MCF 10A (cell line): ENCODE measurements around the gene STK33. TPM values are rescaled to one million over a fixed set of nuclear protein-coding genes. Genes with fewer than 3 reads are reported as not detected.
"Not testable (repeated sequence)": the region's sequence is repeated elsewhere in the genome, so short reads cannot be mapped to it uniquely, and the experiment has no call there.

Experiments used
- BruUV-seq: library from RNA; stranded (reverse); fragments of 400-500 nt; replicated peaks from 2 replicates; lab custom pipeline; 2021; lab: Mats Ljungman, UMichigan
- CTCF ChIA-PET: fragments of 300-600 bp; sonication (Branson Sonifier 250); formaldehyde crosslinking; extraction: SDS; loops from one replicate; lab custom pipeline; 2021; ENCODE audit warnings: antibody characterized with exemption, inconsistent platforms; lab: Yijun Ruan, JAX
- POLR2A ChIA-PET: fragments of 300-600, 350-650 bp; sonication (Branson Sonifier 250); formaldehyde crosslinking; extraction: SDS; loops from one replicate; lab custom pipeline; 2020; ENCODE audit warnings: antibody characterized with exemption, inconsistent platforms; lab: Yijun Ruan, JAX
- DNase-seq: peaks from one replicate; pipeline ENCODE4 v3.0.0-alpha.2; 2018; ENCODE audit not compliant: unreplicated experiment
- H3K27ac Mint-ChIP-seq: one replicate; pipeline ENCODE4 v1.8.0; 2022; ENCODE audit warnings: mild to moderate bottlenecking, low read depth, mixed read lengths; ENCODE audit not compliant: unreplicated experiment
- H3K27me3 Mint-ChIP-seq: one replicate; pipeline ENCODE4 v1.8.0; 2022; ENCODE audit warnings: mixed read lengths; ENCODE audit not compliant: insufficient read depth, unreplicated experiment
- H3K36me3 Mint-ChIP-seq: one replicate; pipeline ENCODE4 v1.8.0; 2022; ENCODE audit warnings: mild to moderate bottlenecking, moderate library complexity, mixed read lengths; ENCODE audit not compliant: insufficient read depth, unreplicated experiment
- H3K4me1 Mint-ChIP-seq: one replicate; pipeline ENCODE4 v1.8.0; 2022; ENCODE audit warnings: mixed read lengths; ENCODE audit not compliant: insufficient read depth, unreplicated experiment
- H3K4me3 Mint-ChIP-seq: one replicate; pipeline ENCODE4 v1.8.0; 2022; ENCODE audit warnings: mild to moderate bottlenecking, moderate library complexity, mixed read lengths; ENCODE audit not compliant: unreplicated experiment
- H3K9me3 Mint-ChIP-seq: one replicate; pipeline ENCODE4 v1.8.0; 2022; ENCODE audit warnings: mixed read lengths; ENCODE audit not compliant: unreplicated experiment
- CTCF ChIP-seq: fragments of 200-600 bp; IDR thresholded peaks from one replicate; pipeline ENCODE4 v1.8.0; 2022; ENCODE audit warnings: antibody characterized with exemption, mild to moderate bottlenecking; ENCODE audit not compliant: unreplicated experiment
- intact Hi-C: fragments of 100-400 bp; cut with micrococcal nuclease; formaldehyde crosslinking; loops from 2 replicates; pipeline ENCODE4 v1.14.1; 2022
- total RNA-seq: library from RNA; stranded (reverse); gene quantifications from 2 replicates; pipeline ENCODE4 v1.2.3, GENCODE V29; 2022

STK33 gene
- total RNA-seq, 1 experiment from 2014 or later: 0.58 TPM

- POLR2A ChIA-PET: no interaction called here
- CTCF ChIA-PET: no interaction called here
- Mint-ChIP-seq H3K27ac (no peak overlapping the region), H3K36me3 (no peaks in the 10 kb centered on the region), H3K9me3 (no peaks in the 10 kb centered on the region), H3K27me3 (peaks cover 67% of the 10 kb centered on the region), H3K4me1 (no peaks in the 10 kb centered on the region), H3K4me3 (no peak overlapping the region)
- intact Hi-C loops: no loop called here
- TF ChIP-seq CTCF: no peak
- no TSS peak for BruUV-seq
- no peak for DNase-seq
Observed at GRCh38 chr11:8477151-8477550, 116.9 kb downstream of the STK33 start.

- H3K27me3 Mint-ChIP-seq: peaks cover 39% of the 10 kb centered on the region
- DNase-seq, H3K9me3 Mint-ChIP-seq, H3K4me3 Mint-ChIP-seq, BruUV-seq, H3K36me3 Mint-ChIP-seq, CTCF ChIA-PET, intact Hi-C loops, H3K4me1 Mint-ChIP-seq, H3K27ac Mint-ChIP-seq, POLR2A ChIA-PET: not testable (repeated sequence)
Observed at GRCh38 chr11:8467806-8468205, 126.2 kb downstream of the STK33 start.

DNA sequence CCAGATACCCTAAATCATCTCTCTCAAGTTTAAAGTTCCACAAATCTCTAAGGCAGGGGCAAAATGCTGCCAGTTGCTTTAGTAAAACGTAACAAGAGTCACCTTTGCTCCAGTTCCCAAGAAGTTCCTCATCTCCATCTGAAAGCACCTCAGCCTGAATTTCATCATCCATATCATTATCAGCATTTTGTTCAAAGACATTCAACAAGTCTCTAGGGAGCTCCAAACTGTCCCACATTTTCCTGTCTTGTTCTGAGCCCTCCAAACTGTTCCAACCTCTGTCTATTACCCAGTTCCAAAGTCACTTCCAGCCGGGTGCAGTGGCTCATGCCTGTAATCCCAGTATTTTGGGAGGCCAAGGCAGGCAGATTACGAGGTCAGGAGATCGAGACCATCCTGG lies 126.7 kb downstream of the STK33 start:
- DNase-seq, H3K4me3 Mint-ChIP-seq, CTCF ChIA-PET, POLR2A ChIA-PET, H3K27ac Mint-ChIP-seq, BruUV-seq, H3K36me3 Mint-ChIP-seq, intact Hi-C loops, H3K4me1 Mint-ChIP-seq, H3K9me3 Mint-ChIP-seq: not testable (repeated sequence)
- H3K27me3 Mint-ChIP-seq: peaks cover 39% of the 10 kb centered on the region

GRCh38 chr11:8466884-8467283 lies 127.1 kb downstream of the STK33 start:
- H3K27me3 Mint-ChIP-seq: peaks cover 43% of the 10 kb centered on the region
- DNase-seq, intact Hi-C loops, CTCF ChIA-PET, H3K27ac Mint-ChIP-seq, H3K4me3 Mint-ChIP-seq, H3K36me3 Mint-ChIP-seq, BruUV-seq, H3K4me1 Mint-ChIP-seq, POLR2A ChIA-PET, H3K9me3 Mint-ChIP-seq: not testable (repeated sequence)

- BruUV-seq: no TSS peak
- H3K27ac Mint-ChIP-seq: no peak overlapping the region
- DNase-seq: no peak
- H3K36me3 Mint-ChIP-seq: no peaks in the 10 kb centered on the region
- POLR2A ChIA-PET: no interaction called here
- no peaks in the 10 kb centered on the region for H3K4me1 Mint-ChIP-seq
- no peak for TF ChIP-seq CTCF
- peaks cover 98% of the 10 kb centered on the region for H3K27me3 Mint-ChIP-seq
- no peaks in the 10 kb centered on the region for H3K9me3 Mint-ChIP-seq
- intact Hi-C loops: no loop called here
- CTCF ChIA-PET: no interaction called here
- H3K4me3 Mint-ChIP-seq: no peak overlapping the region
Observed at GRCh38 chr11:8459711-8460399, 134.2 kb downstream of the STK33 start.
